ENCODE measurements around the gene EHMT1. TPM values are rescaled to one million over a fixed set of nuclear protein-coding genes. Genes with fewer than 3 reads are reported as not detected.

EHMT1 gene
- polyA plus RNA-seq, 1 of the 3 experiments (the other 2 are of a cell fraction): 39.5 TPM

DNA sequence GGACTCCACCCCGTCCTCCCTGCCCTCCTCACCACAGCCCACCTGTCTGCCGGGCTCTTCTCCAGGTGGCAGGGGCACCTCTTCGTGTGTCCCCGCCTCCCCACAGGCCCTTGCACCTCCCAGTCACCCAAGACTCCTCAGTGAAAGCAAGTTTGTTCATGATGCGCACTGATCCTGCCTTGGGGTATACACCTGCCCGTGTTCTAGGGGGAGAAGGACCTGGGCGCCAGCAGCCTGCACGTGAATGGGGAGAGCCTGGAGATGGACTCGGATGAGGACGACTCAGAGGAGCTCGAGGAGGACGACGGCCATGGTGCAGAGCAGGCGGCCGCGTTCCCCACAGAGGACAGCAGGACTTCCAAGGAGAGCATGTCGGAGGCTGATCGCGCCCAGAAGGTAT is 124.9 kb downstream of the EHMT1 start (continued):
- TF ChIP-seq, protein P1, sequence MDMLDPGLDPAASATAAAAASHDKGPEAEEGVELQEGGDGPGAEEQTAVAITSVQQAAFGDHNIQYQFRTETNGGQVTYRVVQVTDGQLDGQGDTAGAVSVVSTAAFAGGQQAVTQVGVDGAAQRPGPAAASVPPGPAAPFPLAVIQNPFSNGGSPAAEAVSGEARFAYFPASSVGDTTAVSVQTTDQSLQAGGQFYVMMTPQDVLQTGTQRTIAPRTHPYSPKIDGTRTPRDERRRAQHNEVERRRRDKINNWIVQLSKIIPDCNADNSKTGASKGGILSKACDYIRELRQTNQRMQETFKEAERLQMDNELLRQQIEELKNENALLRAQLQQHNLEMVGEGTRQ (IDR thresholded peaks at IDR 0.05; ENCODE audit: borderline replicate concordance, low read depth, low read length): no peak
- TF ChIP-seq RAD21 (IDR thresholded peaks at IDR 0.05; ENCODE audit: low read length): no peak

DNA sequence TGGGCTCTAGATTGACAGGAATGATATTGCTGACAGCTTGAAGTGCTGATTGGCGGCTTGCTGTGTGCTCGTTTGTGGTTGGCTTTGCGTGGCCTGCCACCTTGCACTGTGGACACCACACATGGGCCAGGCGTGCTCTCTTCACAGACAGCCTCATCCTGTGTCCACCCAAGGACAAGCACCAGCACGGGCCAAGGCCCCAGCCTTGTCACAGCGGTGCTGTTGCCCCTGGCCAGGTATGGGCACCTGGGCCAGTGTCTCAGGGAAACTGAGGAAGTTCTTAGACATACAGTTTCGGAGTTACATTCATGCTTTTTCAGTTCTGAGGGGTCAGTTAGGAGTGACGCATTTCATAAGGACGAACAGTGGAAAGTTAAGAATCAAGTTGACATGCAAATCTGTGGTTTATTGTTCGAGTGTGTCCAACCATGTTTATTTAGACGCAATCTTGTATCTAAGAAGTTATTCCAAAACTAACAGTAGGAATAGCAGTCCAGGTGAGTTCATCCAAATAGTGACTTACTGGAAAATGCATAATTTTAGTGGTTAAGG is 125.9 kb downstream of the EHMT1 start:
- CTCF ChIA-PET: no interaction called here
- Histone ChIP-seq H3K9ac (no peak overlapping the region), H3K27ac (ENCODE audit: low read depth in 2 of 2, low read length in 1 of 2) (no peak overlapping the region), H3K9me2 (no peaks in the 10 kb centered on the region), H3K79me2 (ENCODE audit: insufficient read depth) (peaks cover 16% of the 10 kb centered on the region), H4K20me1 (ENCODE audit: insufficient read depth) (peaks cover 21% of the 10 kb centered on the region), H3F3A (replicated peaks; ENCODE audit: insufficient read depth) (peaks cover 2% of the 10 kb centered on the region), H3K36me3 (replicated peaks in 1 of 2; ENCODE audit: control insufficient read depth in 1 of 2, insufficient read depth in 2 of 2, low read length in 1 of 2) (peaks cover 18 to 37% of the 10 kb centered on the region in 2 experiments), H3K4me1 (ENCODE audit: control insufficient read depth in 1 of 2, insufficient read depth in 2 of 2, low read depth in 1 of 2, low read length in 1 of 2) (peaks cover 0 to 30% of the 10 kb centered on the region in 2 experiments; a peak in 1 of 4 replicates), H3K9me3 (no peaks in the 10 kb centered on the region), H3K4me2 (no peak overlapping the region), H3K4me3 (ENCODE audit: low read depth in 2 of 2, low read length in 1 of 2) (no peak overlapping the region), H2AFZ (ENCODE audit: low read depth) (no peak overlapping the region), H3K27me3 (ENCODE audit: insufficient read depth) (no peaks in the 10 kb centered on the region)
- no peak for DNase-seq
- 96% methylated on average over 10 of the region's 11 CpGs for WGBS (ENCODE audit: low lambda C conversion rate)
- POLR2A ChIA-PET: no interaction called here
- TF ChIP-seq FOXM1 (IDR thresholded peaks at IDR 0.05; ENCODE audit: low read depth) (no peak), SIN3A (IDR thresholded peaks at IDR 0.05; ENCODE audit: borderline replicate concordance, low read depth, low read length) (no peak), NFIC (IDR thresholded peaks at IDR 0.05; ENCODE audit: borderline replicate concordance) (no peak), TAF1 (IDR thresholded peaks at IDR 0.05; ENCODE audit: borderline replicate concordance, low read depth, low read length) (no peak), MEF2A (IDR thresholded peaks at IDR 0.05; ENCODE audit: borderline replicate concordance, low read depth) (no peak), EZH2phosphoT487 (IDR thresholded peaks at IDR 0.05; ENCODE audit: borderline replicate concordance, low read depth) (no peak), FOXJ3 (CRISPR knock-in tag; IDR thresholded peaks at IDR 0.05) (no peak)
- TF ChIP-seq, protein P2, sequence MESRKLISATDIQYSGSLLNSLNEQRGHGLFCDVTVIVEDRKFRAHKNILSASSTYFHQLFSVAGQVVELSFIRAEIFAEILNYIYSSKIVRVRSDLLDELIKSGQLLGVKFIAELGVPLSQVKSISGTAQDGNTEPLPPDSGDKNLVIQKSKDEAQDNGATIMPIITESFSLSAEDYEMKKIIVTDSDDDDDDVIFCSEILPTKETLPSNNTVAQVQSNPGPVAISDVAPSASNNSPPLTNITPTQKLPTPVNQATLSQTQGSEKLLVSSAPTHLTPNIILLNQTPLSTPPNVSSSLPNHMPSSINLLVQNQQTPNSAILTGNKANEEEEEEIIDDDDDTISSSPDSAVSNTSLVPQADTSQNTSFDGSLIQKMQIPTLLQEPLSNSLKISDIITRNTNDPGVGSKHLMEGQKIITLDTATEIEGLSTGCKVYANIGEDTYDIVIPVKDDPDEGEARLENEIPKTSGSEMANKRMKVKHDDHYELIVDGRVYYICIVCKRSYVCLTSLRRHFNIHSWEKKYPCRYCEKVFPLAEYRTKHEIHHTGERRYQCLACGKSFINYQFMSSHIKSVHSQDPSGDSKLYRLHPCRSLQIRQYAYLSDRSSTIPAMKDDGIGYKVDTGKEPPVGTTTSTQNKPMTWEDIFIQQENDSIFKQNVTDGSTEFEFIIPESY (IDR thresholded peaks at IDR 0.05; ENCODE audit: borderline replicate concordance, low read depth): no peak
- TF ChIP-seq, protein P1 (IDR thresholded peaks at IDR 0.05; ENCODE audit: borderline replicate concordance, low read depth, low read length): no peak

DNA sequence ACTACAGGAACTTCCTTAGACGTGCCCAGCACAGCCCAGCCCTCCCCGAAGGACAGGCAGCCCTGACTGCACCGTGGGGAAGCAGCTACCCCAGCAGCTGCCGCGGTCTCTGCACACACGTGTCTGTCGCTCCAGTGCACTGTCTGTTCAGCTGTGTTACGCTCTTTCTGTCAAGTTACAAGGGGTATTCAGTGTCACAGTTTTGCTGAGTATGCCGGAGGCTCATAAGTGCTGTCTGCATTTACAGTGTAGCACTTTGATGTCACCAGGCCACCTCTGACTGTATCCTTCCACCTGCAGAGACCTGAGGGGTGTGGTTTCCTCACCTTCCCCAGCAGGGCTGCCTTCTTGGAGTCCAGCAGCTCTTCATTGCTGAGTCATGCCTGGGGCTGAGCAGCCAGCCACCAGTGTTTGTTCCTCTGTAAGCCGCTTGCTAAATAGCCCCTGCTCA is 126.8 kb downstream of the EHMT1 start:
- CTCF ChIA-PET: no interaction called here
- no peak overlapping the region; a peak in 1 of 4 replicates for H3K27ac ChIP-seq (ENCODE audit: low read depth in 2 of 2, low read length in 1 of 2)
- TF ChIP-seq FOXM1 (IDR thresholded peaks at IDR 0.05; ENCODE audit: low read depth) (no peak), JUND (IDR thresholded peaks at IDR 0.05) (no peak), EZH2phosphoT487 (IDR thresholded peaks at IDR 0.05; ENCODE audit: borderline replicate concordance, low read depth) (no peak), ELF1 (IDR thresholded peaks at IDR 0.05) (no peak), CHD2 (IDR thresholded peaks at IDR 0.05; ENCODE audit: low read length, partially characterized antibody) (no peak), RAD21 (IDR thresholded peaks at IDR 0.05; ENCODE audit: low read length) (no peak), RFX5 (IDR thresholded peaks at IDR 0.05; ENCODE audit: low read length) (no peak)
- TF ChIP-seq, protein P1 (IDR thresholded peaks at IDR 0.05; ENCODE audit: borderline replicate concordance, low read depth, low read length): no peak
- TF ChIP-seq, protein P3, sequence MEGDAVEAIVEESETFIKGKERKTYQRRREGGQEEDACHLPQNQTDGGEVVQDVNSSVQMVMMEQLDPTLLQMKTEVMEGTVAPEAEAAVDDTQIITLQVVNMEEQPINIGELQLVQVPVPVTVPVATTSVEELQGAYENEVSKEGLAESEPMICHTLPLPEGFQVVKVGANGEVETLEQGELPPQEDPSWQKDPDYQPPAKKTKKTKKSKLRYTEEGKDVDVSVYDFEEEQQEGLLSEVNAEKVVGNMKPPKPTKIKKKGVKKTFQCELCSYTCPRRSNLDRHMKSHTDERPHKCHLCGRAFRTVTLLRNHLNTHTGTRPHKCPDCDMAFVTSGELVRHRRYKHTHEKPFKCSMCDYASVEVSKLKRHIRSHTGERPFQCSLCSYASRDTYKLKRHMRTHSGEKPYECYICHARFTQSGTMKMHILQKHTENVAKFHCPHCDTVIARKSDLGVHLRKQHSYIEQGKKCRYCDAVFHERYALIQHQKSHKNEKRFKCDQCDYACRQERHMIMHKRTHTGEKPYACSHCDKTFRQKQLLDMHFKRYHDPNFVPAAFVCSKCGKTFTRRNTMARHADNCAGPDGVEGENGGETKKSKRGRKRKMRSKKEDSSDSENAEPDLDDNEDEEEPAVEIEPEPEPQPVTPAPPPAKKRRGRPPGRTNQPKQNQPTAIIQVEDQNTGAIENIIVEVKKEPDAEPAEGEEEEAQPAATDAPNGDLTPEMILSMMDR (IDR thresholded peaks at IDR 0.05): no peak
- TF ChIP-seq, protein P4, sequence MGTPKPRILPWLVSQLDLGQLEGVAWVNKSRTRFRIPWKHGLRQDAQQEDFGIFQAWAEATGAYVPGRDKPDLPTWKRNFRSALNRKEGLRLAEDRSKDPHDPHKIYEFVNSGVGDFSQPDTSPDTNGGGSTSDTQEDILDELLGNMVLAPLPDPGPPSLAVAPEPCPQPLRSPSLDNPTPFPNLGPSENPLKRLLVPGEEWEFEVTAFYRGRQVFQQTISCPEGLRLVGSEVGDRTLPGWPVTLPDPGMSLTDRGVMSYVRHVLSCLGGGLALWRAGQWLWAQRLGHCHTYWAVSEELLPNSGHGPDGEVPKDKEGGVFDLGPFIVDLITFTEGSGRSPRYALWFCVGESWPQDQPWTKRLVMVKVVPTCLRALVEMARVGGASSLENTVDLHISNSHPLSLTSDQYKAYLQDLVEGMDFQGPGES (IDR thresholded peaks at IDR 0.05; ENCODE audit: low read depth, low read length): no peak

More for the DNA sequence above, 126.8 kb downstream of the EHMT1 start:
- peaks cover 25 to 37% of the 10 kb centered on the region in 2 experiments for H3K36me3 ChIP-seq (replicated peaks in 1 of 2; ENCODE audit: control insufficient read depth in 1 of 2, insufficient read depth in 2 of 2, low read length in 1 of 2)
- H3K4me3 ChIP-seq (ENCODE audit: low read depth in 2 of 2, low read length in 1 of 2): no peak overlapping the region
- H3K9me3 ChIP-seq: no peaks in the 10 kb centered on the region
- peaks cover 2% of the 10 kb centered on the region for H3F3A ChIP-seq (replicated peaks; ENCODE audit: insufficient read depth)
- no peak overlapping the region for H3K9ac ChIP-seq
- DNase-seq: no peak
- POLR2A ChIA-PET: no interaction called here
- 85% methylated on average over 4 of the region's 10 CpGs for WGBS (ENCODE audit: low lambda C conversion rate)
- H3K4me1 ChIP-seq (ENCODE audit: control insufficient read depth in 1 of 2, insufficient read depth in 2 of 2, low read depth in 1 of 2, low read length in 1 of 2): peaks cover 0 to 24% of the 10 kb centered on the region in 2 experiments; a peak in 1 of 4 replicates
- no peaks in the 10 kb centered on the region for H3K27me3 ChIP-seq (ENCODE audit: insufficient read depth)
- no peaks in the 10 kb centered on the region for H3K9me2 ChIP-seq
- H2AFZ ChIP-seq (ENCODE audit: low read depth): no peak overlapping the region
- H3K4me2 ChIP-seq: no peak overlapping the region
- H4K20me1 ChIP-seq (ENCODE audit: insufficient read depth): peaks cover 14% of the 10 kb centered on the region
- peaks cover 23% of the 10 kb centered on the region for H3K79me2 ChIP-seq (ENCODE audit: insufficient read depth)
